HFFc6 (cell line): ENCODE results near the gene TPSAB1. TPM values are rescaled to one million over a fixed set of nuclear protein-coding genes. Genes with fewer than 3 reads are reported as not detected.
"Not testable (repeated sequence)": the region's sequence is repeated elsewhere in the genome, so short reads cannot be mapped to it uniquely, and the experiment has no call there.

Experiments used
- DNase-seq: peaks from one replicate; pipeline ENCODE4 v3.0.0-alpha.2; 2018
- H3K27ac Mint-ChIP-seq: 2 replicates; pipeline ENCODE4 v1.8.0; 2020; ENCODE audit warnings: mild to moderate bottlenecking, mixed read lengths
- H3K27me3 Mint-ChIP-seq: 2 replicates; pipeline ENCODE4 v1.8.0; 2021; ENCODE audit warnings: mild to moderate bottlenecking, moderate library complexity, mixed read lengths; ENCODE audit not compliant: insufficient read depth
- H3K36me3 Mint-ChIP-seq: 2 replicates; pipeline ENCODE4 v1.8.0; 2021; ENCODE audit warnings: low read depth, mixed read lengths
- H3K4me1 Mint-ChIP-seq: 2 replicates; pipeline ENCODE4 v1.8.0; 2020; ENCODE audit warnings: low read depth, mixed read lengths
- H3K4me3 Mint-ChIP-seq: 2 replicates; pipeline ENCODE4 v1.8.0; 2020; ENCODE audit warnings: mild to moderate bottlenecking, moderate library complexity, mixed read lengths
- H3K9me3 Mint-ChIP-seq: 2 replicates; pipeline ENCODE4 v1.8.0; 2020; ENCODE audit warnings: mild to moderate bottlenecking, mixed read lengths
- CTCF ChIP-seq: fragments of 200-600 bp; sonication (generic); IDR thresholded peaks from 2 replicates; pipeline ENCODE4 v1.5.0; 2021; ENCODE audit warnings: antibody characterized with exemption, mild to moderate bottlenecking
- total RNA-seq, 6 experiments: library from RNA; stranded (reverse); fragmentation: NEBNext Ultra II Directional; extraction: Animal tissue kit (Norgen Biotek cat#: 25700); gene quantifications; 2 replicates in 1 of 6; 3 replicates in 5 of 6; pipeline ENCODE4 v1.2.3, GENCODE V29; 2021

Gene TPSAB1
- total RNA-seq, 6 experiments from 2014 or later: not detected

GRCh38 chr16:1230471-1231212 is 9.9 kb upstream of the TPSAB1 start:
- H3K36me3 Mint-ChIP-seq, H3K27ac Mint-ChIP-seq, DNase-seq, H3K9me3 Mint-ChIP-seq, H3K27me3 Mint-ChIP-seq, H3K4me1 Mint-ChIP-seq, H3K4me3 Mint-ChIP-seq: not testable (repeated sequence)

DNA sequence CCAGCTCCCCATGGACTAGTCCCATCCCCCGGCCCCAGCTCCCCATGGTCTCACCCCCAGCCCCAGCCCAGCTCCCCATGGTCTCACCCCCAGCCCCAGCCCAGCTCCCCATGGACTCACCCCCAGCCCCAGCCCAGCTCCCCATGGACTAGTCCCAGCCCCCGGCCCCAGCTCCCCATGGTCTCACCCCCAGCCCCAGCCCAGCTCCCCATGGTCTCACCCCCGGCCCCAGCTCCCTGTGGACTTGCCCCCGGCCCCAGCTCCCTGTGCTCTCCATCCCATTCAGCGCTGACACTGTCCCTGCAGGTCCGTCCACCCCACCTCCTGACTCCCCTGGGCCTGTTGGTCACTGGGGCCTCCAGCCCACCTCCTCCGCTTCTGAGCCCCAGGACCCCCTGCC is 9.2 kb upstream of the TPSAB1 start:
- not testable (repeated sequence) for DNase-seq, H3K36me3 Mint-ChIP-seq, H3K9me3 Mint-ChIP-seq, H3K27me3 Mint-ChIP-seq, H3K27ac Mint-ChIP-seq, H3K4me1 Mint-ChIP-seq, H3K4me3 Mint-ChIP-seq

GRCh38 chr16:1232049-1232748 is 8.3 kb upstream of the TPSAB1 start:
- not testable (repeated sequence) for H3K27ac Mint-ChIP-seq, H3K9me3 Mint-ChIP-seq, H3K4me1 Mint-ChIP-seq, H3K36me3 Mint-ChIP-seq, H3K27me3 Mint-ChIP-seq, H3K4me3 Mint-ChIP-seq, DNase-seq

DNA sequence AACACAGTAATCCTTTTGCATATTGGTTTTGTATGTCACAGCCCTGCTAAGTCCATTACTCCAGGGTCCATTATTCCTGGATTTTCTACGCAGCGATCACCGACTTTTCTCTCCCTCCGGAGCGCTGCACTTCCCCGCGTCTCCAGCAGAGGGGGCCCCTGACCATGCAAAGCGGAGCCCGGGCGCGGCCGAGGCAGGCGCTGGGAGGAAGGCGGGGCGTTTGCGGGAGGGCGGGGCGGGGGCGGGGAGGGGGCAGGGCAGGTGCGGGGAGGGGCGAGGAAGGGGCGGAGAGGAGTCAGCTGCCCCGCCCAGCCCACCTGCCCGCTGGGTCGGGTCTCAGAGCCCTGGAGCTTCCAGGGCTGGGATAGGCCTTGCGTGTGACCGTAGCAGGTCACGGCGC is 3.8 kb upstream of the TPSAB1 start:
- H3K27ac Mint-ChIP-seq, H3K4me3 Mint-ChIP-seq, DNase-seq, H3K4me1 Mint-ChIP-seq, H3K27me3 Mint-ChIP-seq, H3K36me3 Mint-ChIP-seq, H3K9me3 Mint-ChIP-seq: not testable (repeated sequence)

GRCh38 chr16:1237990-1238389 is 2.5 kb upstream of the TPSAB1 start:
- Mint-ChIP-seq H3K27me3 (peaks cover 3% of the 10 kb centered on the region; the same call in 1 of the 2 replicates), H3K4me1 (no peaks in the 10 kb centered on the region), H3K4me3 (no peak overlapping the region), H3K27ac (no peak overlapping the region), H3K9me3 (no peaks in the 10 kb centered on the region), H3K36me3 (no peaks in the 10 kb centered on the region)
- no peak for DNase-seq
- TF ChIP-seq CTCF: no peak

DNA sequence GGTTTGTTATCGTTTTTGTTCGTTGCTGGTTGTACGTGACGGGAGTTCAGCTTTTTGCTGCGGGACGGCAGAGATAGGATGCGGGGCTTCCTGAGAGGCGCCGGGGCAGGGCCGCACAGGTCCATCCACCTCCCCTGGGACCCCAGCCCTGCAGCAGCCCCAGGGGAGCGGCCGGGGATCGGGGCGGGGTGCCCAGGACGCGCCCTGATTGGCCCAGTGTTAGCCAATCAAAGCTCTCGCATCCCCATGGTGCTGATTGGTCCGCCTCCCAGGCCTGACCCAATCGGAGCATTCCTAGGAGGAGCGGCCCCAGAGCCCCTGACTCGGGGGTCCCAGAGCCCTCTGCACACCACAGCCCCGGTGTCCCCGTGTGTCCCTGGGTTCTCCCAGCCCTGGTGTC is 1.6 kb upstream of the TPSAB1 start:
- not testable (repeated sequence) for H3K9me3 Mint-ChIP-seq, H3K27me3 Mint-ChIP-seq, H3K27ac Mint-ChIP-seq, H3K4me1 Mint-ChIP-seq, DNase-seq, H3K4me3 Mint-ChIP-seq, H3K36me3 Mint-ChIP-seq

DNA sequence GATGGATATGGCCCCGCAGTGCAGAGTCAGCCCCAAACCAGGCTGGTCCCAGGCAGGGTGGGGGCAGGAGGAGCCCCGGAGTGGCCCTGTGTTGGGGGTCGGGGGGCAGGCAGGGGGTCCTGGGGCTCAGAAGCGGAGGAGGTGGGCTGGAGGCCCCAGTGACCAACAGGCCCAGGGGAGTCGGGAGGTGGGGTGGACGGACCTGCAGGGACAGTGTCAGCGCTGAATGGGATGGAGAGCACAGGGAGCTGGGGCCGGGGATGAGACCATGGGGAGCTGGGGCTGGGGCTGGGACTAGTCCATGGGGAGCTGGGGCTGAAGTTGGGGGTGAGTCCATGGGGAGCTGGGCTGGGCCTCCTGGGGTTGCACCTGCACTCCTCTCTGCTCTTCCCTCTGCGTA is 930 bp upstream of the TPSAB1 start:
- DNase-seq, H3K9me3 Mint-ChIP-seq, H3K27me3 Mint-ChIP-seq, H3K27ac Mint-ChIP-seq, H3K4me3 Mint-ChIP-seq, H3K4me1 Mint-ChIP-seq, H3K36me3 Mint-ChIP-seq: not testable (repeated sequence)

DNA sequence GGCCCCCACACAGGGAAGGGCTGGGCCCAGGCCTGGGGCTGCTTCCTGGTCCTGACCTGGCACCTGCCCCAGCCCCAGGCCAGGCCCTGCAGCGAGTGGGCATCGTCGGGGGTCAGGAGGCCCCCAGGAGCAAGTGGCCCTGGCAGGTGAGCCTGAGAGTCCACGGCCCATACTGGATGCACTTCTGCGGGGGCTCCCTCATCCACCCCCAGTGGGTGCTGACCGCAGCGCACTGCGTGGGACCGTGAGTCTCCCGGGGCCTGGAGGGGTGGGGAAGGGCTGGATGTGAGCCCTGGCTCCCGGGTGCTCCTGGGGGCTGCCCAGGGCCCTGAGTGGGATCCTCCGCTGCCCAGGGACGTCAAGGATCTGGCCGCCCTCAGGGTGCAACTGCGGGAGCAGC is 576 bp downstream of the TPSAB1 start:
- H3K4me1 Mint-ChIP-seq, H3K27me3 Mint-ChIP-seq, H3K9me3 Mint-ChIP-seq, H3K27ac Mint-ChIP-seq, DNase-seq, H3K4me3 Mint-ChIP-seq, H3K36me3 Mint-ChIP-seq: not testable (repeated sequence)

GRCh38 chr16:1243363-1243762 is 2.9 kb downstream of the TPSAB1 start:
- not testable (repeated sequence) for H3K4me3 Mint-ChIP-seq, DNase-seq, H3K36me3 Mint-ChIP-seq, H3K9me3 Mint-ChIP-seq, H3K4me1 Mint-ChIP-seq, H3K27ac Mint-ChIP-seq
- peaks cover 13% of the 10 kb centered on the region; the same call in 1 of the 2 replicates for H3K27me3 Mint-ChIP-seq

GRCh38 chr16:1243907-1244850 is 3.7 kb downstream of the TPSAB1 start:
- not testable (repeated sequence) for H3K27ac Mint-ChIP-seq, DNase-seq, H3K36me3 Mint-ChIP-seq, H3K4me3 Mint-ChIP-seq, H3K4me1 Mint-ChIP-seq, H3K9me3 Mint-ChIP-seq
- H3K27me3 Mint-ChIP-seq: peaks cover 11% of the 10 kb centered on the region; the same call in 1 of the 2 replicates
